Measurements from ENCODE around the gene HYDIN.
"Not testable (repeated sequence)": the region's sequence is repeated elsewhere in the genome, so short reads cannot be mapped to it uniquely, and the experiment has no call there.

HYDIN gene

DNA sequence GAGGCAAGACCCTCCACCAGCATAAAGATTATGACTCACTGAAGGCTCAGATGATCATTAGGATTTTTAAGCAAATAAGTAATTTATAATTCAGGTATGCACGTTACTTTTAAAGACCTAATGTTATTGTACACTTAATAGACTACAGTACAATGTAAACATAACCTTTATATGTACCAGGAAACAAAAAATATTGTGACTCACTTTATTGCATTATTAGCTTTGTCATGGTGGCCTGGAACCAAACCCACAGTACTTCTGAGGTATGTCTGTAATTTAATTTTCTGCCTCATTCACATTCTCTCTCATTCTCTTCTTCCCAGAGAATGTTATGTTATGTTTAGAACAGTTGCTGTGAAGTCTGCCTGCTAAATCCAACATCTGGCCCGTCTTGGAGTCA lies 407.8 kb downstream of the HYDIN start:
- DNase-seq, result not testable (repeated sequence)

DNA sequence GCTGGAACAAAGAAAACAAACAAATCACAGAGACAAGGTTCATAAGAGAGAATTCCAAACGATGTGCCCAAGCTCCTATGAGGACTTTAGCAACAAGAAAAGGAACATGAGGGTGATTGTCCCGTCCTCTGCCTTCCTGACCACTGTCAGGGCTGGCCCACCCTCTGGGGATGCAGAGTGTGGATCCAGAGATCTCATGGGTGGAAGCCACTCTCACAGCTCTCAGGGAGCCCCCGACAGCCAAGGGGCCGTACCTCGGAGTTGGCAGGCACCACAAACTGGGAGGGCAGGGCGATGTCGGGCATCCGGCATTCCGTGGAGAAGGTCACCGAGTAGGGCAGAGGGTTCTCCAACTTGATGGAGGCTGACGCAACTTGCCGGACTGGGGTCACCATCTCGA lies 412.4 kb downstream of the HYDIN start:
- not testable (repeated sequence) for DNase-seq

DNA sequence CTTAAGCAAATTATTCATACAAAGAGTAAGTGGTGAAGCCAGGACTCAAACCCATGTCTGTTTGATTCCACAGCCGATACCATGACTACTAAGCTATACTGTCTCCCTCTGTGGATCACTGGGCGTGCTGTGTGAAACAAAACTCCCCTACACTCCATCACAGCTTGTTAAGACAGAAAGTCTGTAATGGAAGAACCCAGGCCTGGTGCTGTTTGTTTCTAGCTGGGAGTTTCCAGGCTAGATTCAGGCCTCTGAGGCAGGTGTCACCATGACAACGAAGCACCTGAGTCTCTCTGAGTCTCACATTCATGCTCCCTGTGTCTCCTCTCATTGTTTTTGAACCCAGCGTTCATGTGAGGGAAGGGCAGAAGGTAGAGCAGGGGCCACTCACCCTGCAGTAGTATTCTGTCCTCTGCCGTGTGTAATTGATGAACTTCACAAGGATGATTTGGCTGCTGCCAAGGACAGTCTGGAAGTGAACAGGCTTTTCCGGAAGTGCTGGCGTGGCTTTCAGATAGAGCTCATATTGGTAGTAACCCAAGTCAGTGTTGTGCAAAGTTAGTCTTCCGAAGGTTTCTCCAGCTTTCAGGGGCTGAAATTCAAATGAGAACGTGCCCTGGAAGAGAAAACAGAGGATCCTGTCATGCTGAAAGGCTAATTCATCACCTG lies 421.0 kb downstream of the HYDIN start:
- DNase-seq, result no peak

DNA sequence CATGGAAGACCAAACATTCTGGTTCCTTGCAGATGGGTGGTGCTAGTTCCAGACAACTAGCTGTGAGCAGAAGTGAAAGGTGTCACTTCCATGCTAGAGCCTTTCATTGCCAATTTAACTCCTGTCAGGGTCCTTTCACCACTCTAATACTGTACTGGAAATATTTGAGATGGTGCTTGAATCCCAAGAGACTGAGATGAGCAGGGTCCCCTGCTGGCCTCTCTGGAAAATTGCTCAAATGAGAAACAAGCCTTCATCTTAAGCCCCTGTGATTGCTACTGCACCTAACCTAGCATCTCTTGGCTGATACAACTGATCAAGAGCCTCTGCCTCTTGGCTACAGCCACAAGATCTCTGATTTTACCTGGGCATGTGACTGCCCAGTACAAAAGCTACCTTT lies 422.2 kb downstream of the HYDIN start:
- no peak for DNase-seq

DNA sequence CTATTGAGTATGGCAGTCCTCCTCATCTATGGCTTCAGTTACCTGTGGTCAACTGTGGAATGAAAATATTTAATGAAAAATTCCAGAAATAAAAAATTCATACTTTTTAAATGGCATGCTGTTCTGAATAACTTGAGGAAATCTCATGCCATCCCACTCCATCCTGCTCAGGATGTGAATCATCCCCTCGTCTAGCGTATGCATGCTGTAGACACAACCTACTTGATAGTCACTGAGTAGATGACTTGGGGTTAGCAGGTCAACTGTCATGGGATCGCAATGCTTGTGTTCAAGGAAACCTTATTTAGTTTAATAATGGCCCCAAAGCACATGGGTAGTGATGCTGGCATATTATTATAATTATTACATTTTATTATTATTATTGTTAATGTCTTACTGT lies 424.7 kb downstream of the HYDIN start:
- no peak for DNase-seq

DNA sequence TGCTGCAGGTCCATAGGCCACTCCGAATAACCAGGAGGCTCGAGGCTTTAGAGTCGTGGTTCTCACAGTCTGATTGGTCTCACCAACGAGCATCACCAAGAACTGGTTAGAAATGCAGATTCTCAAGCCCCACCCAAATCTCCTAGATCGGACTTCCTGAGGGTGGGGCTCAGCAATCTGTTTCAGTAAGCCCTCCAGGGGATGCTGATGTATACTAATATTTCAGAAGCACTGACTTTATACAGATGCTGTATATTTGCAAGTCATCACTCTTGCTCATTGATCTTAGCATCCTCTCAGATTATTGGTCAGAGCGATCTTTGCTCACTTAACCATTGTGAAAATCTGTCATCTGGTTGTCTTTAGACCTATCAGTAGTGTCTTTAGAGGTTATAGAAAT lies 425.1 kb downstream of the HYDIN start:
- DNase-seq, result no peak

DNA sequence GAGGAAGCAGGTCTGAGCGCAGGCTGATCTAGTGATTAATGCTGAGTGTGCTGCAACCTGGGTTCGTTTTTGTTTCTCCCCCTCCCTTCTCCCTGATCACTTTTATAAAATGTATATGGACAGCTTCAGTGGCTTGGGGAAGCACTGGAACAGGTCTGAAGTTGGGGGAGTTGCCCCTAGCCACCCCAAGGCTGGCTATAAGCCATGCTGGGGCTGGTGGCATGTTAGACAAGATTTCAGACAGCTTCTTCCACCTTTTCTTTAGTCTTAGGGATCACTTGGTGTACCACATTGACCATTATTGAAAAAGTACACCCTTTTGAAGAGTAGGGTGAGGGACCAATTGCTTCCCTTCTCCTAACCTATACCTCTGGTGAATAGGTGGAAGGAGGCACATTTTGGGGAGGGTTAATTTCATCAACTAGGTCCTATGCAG lies 425.8 kb downstream of the HYDIN start:
- no peak for DNase-seq

DNA sequence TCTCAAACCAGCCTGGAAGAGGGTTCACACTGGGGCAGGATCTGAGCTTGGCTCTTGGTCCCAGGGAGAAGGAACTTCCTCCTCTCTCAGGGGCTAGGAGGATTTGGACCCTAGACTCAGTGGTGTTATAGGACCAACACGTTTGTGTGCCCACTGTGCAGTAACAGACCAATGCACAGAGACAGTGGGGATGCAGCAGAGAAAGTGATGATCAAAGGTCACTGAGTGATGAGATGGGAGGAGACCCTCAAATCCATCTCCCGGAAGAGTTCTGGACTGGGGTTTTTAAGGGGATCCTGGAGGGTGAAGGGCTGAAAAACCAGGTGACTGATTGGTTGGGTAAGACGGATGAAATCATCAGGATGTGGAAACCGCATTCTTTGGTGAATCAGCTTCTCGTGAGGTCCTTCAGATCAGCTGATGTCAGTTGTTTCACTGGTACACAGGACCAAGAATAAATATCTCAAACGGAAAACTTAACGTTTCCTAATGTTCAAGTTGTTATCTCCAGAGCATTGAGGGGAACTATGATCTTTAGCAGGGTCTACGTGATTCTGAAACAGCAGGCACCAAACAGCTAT lies 426.3 kb downstream of the HYDIN start:
- no peak for DNase-seq

DNA sequence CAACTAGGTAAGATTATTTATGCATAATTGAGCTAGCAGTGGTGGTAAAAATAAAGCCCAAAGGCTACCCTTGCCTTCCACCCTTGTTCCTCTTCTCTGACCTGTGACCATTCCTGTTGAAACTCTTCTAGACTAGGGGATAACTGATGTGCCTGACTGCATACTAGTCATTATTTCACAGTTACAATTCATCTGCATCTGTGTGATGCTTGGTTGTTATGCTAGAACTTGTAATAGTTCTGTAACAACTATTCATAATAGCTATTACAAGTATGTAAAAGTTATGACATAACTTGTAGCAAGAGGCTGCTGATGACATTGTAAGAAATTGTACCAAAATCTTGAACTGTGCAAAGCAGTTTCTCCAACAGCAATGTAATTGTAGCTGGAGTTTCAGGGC lies 427.2 kb downstream of the HYDIN start:
- DNase-seq, result no peak

DNA sequence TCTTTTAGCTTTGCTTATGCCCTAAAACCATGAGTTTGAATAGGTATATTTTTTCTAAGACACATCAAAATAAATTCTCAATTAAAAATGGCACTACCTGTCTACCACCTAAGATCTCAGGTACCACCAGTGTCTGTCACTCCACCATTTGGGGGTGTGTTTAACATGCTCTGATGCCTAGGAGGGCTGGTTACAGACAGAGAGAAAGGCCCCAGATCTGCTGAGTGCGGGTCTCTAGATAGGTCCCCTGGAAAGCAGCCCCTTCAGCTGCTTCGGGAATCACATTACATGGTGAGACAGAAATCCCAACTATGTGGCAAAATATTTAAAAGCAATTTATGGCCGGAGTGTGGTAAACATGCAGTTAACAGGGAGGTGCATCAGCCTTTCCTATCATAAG lies 428.9 kb downstream of the HYDIN start:
- no peak for DNase-seq

DNA sequence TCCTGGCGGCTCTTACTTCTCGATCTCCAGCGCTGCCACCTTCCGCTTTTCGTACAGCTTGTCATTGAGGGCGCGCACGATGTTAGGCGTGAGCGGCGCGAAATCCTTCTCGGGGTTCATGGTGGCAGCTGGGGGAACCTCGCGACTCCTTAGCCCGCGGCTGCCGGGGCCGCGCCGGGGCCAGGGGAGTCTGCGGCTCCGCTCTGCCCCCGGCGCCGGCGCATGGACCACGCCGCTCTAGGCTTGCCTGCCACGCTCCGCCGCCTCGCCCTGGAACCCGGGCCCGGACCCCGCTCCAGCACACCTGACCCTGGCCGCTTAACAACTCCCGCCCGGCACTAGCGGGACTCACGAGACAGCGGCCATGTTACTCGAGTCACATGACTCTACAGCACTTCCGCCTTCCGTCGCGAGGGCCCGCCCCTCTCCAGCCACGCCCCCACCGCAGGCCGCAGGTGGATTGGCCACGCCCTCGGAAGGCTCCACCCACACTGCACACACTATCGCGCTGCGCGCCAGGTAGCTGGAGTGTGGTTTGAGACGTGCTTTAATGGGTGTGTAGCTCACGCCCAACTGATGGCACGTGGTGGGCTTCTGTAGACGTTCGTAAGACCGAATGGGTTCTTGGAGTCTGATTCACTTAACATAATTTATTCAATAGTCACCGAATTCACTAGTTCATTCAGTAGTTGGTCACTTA lies 429.6 kb downstream of the HYDIN start, which contains the start of gene VAC14:
VAC14 (minus strand) TSS at position 378 of the 700 bp plus-strand sequence; CDS start at position 120, 258 bp downstream.
- DNase-seq, result peak; percentile 74 to 87

DNA sequence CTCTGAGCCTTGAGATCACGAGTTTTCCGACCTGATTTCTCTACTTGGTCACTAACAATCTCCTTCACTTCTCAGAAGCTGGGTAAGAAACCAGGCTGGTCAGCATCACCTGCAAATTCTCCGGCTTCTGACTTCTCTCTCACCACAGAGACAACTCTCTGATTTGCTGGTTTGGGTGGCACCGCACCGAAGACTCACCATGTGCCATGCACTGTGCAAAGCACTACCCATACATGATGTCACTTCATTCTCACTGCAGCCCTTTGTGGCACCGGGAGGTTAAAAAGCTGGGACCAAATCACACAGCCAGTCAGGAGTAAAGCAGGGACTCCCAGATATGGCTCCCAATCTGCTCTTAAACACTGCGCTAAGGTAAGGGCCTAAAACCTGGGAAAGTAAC lies 430.2 kb downstream of the HYDIN start:
- DNase-seq, result no peak

DNA sequence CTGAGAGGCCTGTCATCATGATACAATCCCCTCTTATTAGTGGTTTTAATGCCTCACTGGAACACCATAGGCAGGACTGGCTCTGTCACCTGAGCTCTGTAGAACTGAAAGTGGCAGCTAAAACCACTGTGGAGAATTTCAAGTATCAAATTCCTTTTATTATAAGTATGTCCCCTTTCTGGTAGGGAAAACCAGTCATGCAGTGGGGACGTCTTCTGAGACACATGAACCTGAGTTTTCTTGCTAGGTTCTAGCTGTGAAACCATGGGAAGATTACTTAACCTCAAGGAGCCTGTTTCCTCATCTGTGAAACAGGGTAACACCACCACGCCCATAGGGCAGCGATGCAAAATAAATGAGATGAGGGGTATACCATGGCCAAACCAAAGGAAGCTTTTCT lies 434.2 kb downstream of the HYDIN start:
- no peak for DNase-seq

DNA sequence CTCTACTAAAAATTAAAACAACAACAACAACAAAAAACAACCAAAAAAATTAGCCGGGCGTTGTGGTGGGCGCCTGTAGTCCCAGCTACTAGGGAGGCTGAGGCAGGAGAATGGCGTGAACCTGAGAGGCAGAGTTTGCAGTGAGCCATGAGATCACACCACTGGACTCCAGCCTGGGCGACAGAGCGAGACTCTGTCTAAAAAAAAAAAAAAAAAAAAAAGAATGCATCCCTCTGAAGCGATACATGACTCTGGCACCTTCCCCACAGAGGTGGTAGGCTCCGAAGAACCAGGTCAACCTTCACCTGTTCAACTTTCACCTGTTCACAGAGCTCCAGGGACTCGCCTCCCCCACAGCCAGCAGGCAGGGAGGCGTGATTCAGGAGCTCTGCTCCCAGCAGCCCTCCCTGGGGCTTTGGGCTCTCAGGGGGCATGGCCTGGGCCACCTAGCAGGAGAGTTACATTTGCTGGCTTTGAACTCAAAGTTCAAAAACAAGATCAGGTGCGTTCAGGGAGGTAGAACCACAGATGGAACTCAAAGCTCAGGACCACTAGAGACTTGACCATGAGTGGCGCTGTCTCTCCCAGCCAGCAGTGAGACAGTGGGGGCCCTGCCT lies 435.1 kb downstream of the HYDIN start:
- DNase-seq, result no peak

DNA sequence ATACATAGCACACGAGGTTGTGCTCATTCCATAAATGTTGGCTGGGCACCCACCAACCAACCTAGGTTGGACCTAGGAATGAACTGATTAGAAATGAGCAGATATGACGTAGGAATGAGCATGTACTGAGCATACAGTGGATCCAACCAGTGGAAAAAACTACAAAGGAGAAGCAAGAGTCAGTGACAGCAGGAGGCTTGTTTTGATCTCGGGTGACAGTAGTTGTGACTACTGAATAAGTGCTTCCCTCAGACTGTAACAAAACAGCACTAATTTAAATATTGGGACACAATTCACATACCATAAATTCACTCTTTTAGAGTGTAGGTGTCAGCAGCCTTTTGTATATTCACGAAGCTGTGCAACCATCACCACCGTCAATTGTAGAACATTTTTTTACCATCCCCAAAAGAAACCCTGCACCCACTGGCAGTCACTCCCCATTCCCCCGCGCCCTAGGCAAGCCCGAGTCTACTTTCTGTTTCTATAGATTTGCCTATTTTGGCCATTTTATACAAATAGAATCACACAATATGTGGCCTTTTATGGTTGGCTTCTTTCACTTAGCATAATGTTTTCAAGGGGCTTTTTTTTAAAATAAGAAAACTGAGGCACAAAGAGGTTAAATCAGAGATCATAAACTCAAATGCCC lies 436.5 kb downstream of the HYDIN start:
- DNase-seq, result no peak

DNA sequence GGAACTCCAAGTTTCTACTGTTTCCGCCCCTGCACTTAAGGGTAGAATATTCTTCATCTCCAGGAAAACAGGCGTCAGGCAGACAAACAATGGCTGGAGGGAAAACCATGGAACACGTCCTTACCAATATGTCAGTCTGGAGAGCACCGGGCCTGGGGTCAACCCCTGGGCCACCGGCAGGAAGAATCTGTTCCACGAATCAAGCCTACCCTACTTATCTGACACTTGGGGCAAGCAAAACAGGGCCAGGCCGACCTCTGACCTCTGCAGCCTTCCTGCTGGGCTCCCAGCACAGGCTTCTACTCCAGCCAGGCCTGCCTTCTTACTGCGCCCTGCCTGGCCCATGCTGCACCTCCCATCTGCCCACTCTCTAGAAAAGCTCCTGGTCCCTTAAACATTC lies 439.7 kb downstream of the HYDIN start:
- DNase-seq, result no peak

DNA sequence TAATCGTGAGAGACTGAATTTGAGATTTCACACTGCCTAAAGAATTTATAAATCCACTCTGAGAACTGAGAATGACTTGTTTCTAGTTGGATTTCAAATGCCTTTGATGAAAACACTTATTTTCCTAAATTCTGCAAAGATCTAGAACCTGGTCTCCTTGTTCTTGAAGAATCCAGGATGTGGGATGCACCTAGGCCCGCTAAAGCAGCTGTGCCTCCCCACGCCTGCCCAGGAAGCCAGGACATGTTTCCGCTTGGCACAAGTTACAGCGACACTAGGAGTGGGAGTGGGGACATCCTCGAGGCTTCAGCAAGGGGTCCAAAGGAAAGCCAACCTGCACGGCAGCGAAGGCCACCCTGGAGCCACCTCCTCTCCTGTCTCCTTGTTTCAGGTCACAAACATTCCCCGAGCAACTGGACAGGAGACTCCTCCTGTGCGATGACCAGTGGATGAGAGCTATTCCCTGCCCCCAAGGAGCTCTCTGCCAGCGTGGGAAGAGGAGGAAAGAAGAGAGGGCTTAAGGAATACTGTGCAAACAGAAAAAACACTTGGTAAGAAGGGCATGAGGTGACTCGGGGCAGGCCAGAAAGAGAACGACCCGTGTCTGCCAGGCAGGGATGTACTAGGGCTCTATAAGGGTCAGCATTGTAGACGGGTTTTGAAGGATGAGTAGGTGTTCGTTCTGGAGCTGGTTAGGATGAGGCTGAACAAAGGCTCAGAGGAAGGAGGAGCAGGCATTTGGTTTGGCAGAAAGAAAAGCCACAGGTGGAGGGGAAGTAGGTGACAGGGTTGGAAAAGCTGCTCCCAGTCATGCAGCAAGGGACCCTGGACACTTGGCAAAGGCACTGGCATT lies 440.7 kb downstream of the HYDIN start:
- no peak for DNase-seq

DNA sequence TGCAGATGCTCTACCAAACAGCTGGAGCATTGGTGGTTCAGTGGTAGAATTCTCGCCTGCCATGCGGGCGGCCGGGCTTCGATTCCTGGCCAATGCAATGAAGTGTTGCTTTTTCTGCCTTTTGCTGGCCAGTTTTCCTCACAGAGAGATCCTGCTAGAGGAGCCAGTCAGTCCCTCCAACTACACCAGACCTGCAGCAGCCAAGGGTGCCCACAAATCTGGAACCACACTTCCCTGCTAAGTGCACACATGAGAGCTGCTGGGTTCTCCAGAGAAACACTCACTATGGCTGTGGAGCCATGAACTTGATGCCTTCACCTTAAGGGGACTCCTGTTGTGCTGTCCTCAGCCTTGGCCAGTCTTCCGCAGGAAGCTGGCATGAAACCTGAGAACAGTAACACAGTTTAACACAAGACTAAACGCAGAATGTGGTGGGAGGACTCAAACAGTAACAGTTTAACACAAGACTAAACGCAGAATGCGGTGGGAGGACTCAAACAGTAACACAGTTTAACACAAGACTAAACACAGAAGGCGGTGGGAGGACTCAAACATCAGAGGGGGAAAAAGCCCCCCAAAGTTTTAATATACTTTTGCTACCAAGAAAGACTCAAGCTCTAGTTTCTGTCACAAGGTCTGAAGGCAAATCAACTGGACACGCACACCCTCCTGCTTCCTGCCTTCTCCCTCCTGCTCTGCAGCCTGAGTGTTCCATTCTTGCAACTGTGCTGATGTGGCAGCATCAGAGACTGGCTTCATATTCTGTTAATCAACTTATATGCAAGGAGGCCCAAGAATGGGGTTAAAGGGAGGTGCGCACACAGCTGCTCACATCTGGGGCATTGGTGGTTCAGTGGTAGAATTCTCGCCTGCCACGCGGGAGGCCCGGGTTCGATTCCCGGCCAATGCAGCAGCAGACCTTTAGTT lies 441.6 kb downstream of the HYDIN start:
- no peak for DNase-seq

DNA sequence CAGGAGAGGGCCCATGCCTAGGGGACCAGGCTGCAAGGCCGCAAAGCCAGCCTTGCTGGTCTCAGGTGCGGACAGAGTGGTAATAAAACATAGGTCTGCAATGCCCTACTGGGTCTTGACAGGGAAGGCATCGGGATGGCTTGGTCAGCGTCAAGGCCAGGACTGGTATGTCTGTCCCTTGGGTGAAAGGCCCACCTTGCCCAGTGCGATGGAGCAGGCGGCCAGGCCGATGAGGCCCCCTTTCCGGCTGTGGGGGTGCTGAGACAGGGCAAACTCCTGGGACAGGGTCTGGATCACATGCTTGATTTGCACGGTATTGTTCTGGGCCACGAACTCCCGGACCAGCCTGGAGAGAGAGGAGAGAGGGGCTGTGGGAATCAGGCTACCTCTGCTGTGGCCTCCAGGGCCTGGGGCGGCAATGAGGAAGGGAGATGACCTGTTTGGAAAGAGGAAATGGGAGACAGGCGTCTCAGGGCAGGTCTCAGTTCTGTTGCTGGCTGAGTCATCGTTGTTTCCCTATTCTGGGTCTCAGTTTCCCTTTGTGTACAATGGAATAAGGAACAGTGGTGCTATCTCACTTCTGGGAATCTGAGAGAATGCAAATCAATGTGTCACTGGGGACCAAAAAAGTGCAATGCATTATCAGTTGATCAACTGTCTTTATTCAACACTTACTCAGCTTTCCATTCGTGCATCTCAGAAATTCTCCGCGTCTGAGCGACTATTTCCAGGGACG lies 444.3 kb downstream of the HYDIN start:
- no peak for DNase-seq
